Stimulated activated CD8-positive, alpha-beta memory T cell treated with anti-CD3 and anti-CD28 coated beads, Interleukin-4, amount 100 ng/mL, for 48 hours (primary cell): ENCODE data around the gene STX18.
A peak's percentile ranks its signal among the peaks of the same experiment; 100 is the strongest.
"Not testable (repeated sequence)": the region's sequence is repeated elsewhere in the genome, so short reads cannot be mapped to it uniquely, and the experiment has no call there.

Experiments used
- DNase-seq: peaks from one replicate; pipeline ENCODE4 v3.0.0-alpha.2; 2020

STX18 gene

DNA sequence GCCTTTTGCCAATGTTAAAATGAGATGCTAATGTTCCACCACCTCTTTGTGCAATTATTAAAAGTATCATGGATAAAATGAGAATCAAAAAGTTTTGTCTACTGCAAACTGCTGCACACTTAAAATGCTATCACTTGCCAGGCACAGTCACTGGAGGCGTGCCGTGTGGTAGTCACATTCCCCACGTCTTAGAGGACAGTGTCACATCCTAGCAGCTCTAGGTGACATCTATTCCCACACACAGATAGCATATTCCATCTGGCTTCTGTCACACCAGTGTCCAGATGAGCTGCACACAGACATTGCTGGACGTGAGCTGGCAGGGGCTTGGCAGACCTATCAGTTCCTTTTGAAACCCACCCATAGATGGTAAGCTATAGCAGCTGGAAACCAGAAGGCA is 107.9 kb downstream of the STX18 start:
- no peak for DNase-seq

GRCh38 chr4:4432341-4433125 is 109.3 kb downstream of the STX18 start:
- no peak for DNase-seq

DNA sequence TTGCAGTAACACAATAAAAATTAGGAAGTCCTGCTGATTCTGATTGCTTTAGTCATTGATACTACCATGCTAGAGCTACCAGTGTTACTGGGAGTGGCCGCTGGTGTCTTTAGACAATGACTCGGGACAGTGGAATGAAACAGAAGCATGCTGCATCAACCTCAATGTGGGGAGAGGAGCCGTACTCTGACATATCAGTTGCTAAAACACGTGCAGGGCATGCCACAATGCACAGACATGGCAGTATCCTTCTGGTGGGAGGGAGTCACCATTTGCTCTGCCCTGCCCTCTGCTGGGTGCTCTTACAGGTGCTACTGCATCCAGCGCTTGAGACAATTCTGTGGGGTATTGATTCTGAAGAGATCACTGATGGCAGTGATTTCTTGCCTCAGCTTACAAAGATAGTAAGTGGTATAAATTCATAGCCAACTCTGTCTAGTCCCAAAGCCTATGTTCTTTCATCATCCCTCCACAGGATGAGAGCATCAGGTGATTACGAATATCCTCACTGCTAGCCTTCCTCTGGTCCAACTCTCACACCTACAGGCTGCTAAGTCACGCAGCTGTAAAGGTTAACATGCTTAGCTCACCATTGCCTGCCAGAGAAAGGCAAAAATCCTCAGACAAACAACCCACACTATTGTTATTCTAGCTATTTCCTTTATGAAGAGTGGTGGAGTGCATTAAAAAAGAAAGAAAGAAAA is 111.2 kb downstream of the STX18 start:
- DNase-seq: peak; percentile 66

DNA sequence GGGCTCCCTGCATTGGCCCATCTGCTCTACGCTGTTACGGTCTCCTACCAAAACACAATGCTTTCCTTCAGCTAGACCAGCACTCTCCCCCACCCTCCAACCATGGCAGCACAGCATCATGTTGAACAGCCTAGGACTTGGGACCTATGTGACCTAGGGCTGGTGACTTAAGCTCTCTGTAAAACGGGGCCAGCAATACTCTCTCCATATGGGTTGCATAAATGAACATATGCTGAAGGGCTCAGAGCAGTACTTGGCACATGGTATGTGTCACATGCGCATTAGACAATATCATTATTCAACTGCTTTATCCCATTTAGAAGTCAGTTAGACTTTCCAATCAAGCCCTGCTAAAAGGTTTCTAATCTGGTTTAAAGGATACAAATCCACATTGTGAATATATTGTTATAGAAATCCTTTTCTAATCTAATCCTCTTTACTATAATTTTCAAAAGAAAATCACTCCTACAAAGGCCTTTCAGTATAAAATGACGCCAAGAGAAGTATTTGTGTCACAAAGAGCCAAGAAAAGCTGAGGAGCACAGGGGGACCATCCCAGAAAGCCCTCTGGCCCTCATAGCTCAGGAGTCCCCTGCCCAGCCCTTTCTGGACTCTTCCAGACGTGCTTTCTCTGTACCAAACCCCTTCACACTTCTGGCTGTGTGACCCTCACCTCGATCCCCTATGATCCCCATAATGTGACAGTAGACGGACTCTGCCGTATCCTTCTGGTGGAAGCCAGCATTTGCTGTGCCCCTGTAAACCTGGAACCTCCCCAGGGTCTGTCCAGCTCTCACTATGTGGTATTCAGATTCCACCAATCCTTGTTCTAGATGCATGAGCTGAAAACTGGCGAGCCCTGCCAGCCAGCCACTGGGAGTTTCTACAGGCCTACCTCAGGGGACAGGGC is 112.6 kb downstream of the STX18 start:
- peak; percentile 5 for DNase-seq

DNA sequence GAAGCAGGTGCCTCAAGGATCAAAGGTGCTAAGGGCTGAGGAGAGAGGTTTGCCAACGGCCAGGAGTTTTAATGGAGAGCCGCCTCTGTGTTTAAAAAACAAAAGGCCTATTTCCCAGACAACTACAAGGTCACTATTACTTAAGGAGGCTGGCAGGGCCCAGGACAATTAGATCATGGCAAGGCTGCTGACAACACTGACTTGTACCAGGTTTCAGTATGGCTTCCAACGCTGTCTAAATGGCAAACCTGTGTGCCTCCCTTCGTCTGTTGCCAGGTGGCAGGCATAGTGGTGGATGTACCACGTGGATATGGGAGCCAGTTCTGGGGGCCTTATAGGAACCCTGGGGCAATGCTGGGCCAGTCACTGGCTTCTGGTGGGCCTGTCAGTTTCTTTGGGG is 114.0 kb downstream of the STX18 start:
- peak; percentile 10 for DNase-seq

GRCh38 chr4:4427121-4427870 is 114.6 kb downstream of the STX18 start:
- DNase-seq: peak; percentile 12

- peak; percentile 2 for DNase-seq
Measured at GRCh38 chr4:4426511-4427120, 115.2 kb downstream of the STX18 start.

DNA sequence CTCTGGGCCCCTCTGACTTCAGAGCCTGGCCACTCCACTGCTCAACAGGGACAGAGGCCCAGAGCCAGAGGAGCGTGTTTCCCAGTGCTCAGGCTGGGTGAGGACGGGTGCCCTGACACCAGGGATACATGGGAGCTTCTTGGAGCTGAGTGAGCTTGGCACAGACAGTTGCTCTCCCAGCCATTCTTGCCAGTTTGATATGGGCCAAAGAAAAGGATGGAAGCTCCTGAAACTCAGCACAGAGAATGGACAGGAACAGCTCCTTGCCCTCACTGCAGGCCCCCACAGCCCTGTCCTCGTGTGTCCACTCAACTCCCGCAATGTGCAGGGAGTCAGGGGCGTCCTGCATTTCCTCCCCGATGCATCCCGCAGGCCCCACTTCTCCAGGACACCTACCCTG is 116.2 kb downstream of the STX18 start:
- no peak for DNase-seq

DNA sequence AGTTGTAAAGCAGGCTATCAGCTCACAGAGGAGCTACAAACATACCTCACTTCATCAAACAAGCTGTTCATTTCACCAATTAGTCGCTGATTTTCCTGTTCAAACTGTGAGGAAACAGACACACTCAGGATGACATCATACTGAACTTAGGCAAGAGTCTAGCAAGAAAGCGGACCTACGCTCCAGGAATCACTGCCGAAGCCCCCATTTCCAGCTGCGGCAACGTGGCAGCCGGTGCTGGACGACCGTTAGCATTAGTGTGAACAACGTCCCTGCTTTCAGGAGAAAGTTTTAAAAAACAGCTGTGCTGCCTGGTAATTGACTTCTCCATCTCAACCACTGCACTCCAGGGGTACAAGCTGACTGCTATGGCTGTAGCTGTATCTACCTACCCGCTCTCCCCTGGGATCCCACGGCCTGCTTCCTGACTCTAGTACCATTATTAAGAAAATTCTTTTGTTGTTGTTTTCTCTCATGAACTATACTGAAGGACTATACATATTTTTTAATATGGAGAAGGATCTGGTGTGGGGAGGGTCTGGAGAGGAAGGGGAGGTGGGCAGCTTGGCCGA is 116.6 kb downstream of the STX18 start:
- no peak for DNase-seq

- DNase-seq: peak; percentile 6
Measured at GRCh38 chr4:4424499-4425115, 117.2 kb downstream of the STX18 start.

GRCh38 chr4:4423706-4424498 is 117.9 kb downstream of the STX18 start:
- DNase-seq: peak; percentile 15

DNA sequence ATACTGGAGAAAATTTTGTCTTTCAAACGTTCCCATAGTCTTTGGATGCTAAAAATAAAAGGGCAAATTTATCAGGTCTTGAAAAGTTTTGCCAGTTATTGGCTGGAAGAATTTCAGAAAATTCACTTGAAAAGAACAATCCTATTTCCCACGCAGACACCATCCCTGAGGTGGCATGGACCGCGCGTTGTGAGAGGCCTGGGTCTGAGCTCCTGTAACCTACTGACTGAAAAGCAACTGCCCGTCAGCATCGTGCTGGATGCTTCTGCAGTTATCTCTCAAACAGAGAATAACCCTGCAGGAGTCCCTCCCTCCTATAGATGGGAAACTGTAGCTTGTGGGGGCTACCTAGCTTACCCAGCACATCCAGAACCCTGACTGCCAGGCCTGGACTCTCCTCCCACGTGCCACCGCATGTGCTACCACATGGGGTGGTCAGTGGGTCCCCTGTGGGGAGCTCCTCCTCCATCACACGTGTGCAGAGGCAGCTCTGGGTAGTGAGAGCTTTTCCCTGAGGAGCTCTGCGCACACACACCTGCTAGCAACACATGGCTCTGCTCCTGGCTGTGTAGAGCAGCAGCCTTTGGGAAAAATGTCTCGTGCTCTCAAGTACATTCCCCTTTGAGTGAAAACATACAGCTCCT is 118.9 kb downstream of the STX18 start:
- no peak for DNase-seq

DNA sequence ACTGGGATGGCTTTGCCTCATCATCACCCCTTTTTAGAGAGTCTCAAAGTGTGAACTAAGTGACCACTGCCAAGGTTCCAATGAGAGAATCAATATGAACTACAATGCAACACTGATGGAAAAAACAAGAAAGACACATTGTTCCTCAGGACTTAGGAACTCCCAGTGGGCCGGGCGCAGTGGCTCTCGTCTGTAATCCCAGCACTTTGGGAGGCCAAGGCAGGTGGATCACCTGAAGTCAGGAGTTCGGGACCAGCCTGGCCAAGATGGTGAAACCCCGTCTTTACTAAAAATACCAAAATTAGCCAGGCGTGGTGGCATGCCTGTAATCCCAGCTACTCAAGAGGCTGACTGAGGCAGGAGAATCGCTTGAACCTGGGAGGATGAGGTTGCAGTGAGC is 119.7 kb downstream of the STX18 start:
- not testable (repeated sequence) for DNase-seq

- no peak for DNase-seq
Measured at GRCh38 chr4:4421356-4421755, 120.5 kb downstream of the STX18 start.

DNA sequence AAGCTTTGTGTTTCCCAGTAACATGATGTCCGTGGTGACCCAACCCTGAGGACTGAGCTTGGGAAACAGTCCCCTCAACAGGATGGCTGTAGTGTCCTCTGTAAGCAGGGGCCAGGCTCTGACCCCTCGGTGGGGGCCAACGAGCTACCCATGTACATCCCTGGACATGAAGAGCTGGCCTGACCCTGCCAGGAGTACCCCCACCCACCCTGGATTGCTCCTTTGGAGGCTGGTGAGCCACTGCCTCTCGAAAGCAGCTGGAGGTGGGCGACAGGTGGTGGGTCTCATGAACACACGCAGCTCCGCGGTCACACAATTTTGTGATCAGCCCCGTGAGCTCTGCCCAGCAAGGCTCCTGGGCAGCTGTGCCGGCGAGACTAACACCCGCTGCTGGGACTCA is 121.4 kb downstream of the STX18 start:
- no peak for DNase-seq

DNA sequence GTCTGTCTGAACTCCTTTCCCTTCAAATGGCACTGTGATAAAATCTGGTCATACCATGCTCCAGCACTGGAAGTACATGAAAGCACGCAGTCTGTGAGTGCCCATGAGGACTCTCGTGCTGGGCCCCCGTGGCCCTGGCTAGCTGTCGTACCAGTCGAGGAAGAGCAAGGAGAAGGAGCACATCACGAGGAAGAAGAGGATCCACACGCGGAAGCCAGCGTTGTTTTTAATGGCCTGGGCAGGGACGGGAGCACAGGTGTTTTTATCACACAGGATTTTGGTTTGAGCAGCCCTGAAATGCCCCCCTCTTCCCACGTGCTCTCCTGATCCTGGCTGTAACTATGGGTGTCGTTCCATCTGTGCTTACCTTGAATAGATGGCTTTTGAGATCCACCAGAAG is 122.0 kb downstream of the STX18 start:
- DNase-seq: no peak

GRCh38 chr4:4418676-4419390 is 123.0 kb downstream of the STX18 start:
- DNase-seq: no peak

DNA sequence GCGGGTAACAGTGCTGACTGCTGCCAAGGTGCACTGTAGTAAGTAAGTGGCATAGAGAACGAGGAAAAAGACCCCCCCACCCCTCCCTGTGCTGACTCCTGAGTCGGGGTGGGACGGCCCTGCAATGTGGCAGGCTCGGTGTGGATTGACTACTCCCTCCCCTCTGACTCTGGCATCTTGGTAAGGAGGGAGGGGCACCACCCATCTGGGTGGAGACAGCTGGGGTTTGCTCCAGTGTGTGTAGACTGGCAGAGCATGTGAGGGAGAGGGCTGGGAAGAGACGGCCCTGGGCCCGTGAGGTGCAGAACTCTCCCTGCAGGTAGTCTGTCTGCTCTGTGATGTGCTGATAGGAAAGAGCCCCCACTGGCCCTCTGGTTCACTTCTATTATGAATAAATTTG is 124.0 kb downstream of the STX18 start:
- DNase-seq: no peak

- DNase-seq: no peak
Measured at GRCh38 chr4:4416981-4417380, 124.9 kb downstream of the STX18 start.
